ENCODE measurements around the gene GRIN2D.

DNA sequence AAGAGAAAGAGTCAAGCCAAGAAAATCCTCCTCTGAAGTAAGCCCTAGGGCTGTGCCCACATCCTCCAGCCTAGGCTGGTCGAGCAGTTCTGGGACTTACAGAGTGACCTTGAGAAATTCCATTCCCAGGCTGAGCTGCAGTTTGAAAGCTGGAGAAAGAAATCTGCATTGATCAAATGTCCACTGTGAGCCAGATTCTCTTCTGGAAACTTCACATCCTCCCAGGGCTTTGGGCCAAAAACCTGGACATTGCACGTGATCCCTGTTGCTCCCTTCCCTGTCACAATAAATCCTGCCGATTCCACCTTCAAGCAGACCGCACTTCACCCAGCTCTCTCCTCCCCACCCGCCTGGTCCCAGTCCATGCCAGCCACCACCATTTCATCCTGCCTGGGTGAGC lies 45.4 kb upstream of the GRIN2D start:
- TF ChIP-seq EP300 (IDR thresholded peaks at IDR 0.05) (no peak), POLR2A (IDR thresholded peaks at IDR 0.05) (no peak)
- TF ChIP-seq, protein P1, sequence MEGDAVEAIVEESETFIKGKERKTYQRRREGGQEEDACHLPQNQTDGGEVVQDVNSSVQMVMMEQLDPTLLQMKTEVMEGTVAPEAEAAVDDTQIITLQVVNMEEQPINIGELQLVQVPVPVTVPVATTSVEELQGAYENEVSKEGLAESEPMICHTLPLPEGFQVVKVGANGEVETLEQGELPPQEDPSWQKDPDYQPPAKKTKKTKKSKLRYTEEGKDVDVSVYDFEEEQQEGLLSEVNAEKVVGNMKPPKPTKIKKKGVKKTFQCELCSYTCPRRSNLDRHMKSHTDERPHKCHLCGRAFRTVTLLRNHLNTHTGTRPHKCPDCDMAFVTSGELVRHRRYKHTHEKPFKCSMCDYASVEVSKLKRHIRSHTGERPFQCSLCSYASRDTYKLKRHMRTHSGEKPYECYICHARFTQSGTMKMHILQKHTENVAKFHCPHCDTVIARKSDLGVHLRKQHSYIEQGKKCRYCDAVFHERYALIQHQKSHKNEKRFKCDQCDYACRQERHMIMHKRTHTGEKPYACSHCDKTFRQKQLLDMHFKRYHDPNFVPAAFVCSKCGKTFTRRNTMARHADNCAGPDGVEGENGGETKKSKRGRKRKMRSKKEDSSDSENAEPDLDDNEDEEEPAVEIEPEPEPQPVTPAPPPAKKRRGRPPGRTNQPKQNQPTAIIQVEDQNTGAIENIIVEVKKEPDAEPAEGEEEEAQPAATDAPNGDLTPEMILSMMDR (IDR thresholded peaks at IDR 0.05), result no peak
